GM10266 (cell line): ENCODE data around the gene TMEM11.

Experiments
- DNase-seq: peaks from one replicate; pipeline ENCODE4 v3.0.0; 2012; ENCODE audit errors: extremely low spot score
- TF ChIP-seq, protein P1 (sequence below): IDR thresholded peaks from 2 replicates; pipeline ENCODE4 v1.5.1; 2012; ENCODE audit warnings: mild to moderate bottlenecking, low read depth; ENCODE audit not compliant: control insufficient read depth, insufficient read depth; ENCODE audit errors: missing control alignments

Gene TMEM11

GRCh38 chr17:21252289-21252795, 38.4 kb upstream of the TMEM11 start:
- DNase-seq = no peak

DNA sequence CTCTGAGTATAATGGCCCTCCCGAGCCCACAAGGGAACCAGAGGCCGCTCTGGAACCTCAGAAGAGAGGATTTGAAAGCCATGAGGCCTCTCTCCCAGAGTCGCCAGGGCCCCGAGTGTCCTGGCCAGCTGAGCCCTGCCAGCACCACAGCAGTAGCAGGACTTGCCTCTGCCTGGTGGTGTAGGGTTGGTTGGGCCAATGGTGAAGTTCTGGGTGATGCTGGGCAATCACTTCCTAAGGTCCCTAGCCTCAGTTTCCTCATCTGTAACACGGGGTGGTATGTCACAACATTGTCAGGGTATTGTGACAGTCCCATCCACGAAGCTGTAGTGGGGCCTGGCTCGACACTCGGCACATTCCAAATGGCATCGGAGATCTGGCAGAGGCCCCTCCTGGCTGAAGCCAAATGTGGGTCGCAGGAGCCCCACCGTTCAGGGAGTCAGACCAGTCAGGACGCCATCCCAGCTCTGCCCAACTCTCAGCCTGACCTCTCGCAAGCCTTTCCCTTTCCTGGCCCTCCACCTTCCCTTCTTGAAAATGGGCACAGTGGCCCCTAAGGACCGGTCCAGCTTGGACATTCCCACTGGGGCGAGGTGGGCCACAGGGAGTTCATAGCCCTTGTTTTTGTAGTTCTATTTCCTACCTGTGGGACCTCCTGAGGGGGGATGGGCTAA, 37.5 kb upstream of the TMEM11 start:
- DNase-seq = no peak
- TF ChIP-seq, protein P1, sequence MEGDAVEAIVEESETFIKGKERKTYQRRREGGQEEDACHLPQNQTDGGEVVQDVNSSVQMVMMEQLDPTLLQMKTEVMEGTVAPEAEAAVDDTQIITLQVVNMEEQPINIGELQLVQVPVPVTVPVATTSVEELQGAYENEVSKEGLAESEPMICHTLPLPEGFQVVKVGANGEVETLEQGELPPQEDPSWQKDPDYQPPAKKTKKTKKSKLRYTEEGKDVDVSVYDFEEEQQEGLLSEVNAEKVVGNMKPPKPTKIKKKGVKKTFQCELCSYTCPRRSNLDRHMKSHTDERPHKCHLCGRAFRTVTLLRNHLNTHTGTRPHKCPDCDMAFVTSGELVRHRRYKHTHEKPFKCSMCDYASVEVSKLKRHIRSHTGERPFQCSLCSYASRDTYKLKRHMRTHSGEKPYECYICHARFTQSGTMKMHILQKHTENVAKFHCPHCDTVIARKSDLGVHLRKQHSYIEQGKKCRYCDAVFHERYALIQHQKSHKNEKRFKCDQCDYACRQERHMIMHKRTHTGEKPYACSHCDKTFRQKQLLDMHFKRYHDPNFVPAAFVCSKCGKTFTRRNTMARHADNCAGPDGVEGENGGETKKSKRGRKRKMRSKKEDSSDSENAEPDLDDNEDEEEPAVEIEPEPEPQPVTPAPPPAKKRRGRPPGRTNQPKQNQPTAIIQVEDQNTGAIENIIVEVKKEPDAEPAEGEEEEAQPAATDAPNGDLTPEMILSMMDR = no peak

More at GRCh38 chr17:21252289-21252795, 38.4 kb upstream of the TMEM11 start:
- TF ChIP-seq, protein P1 = no peak

DNA sequence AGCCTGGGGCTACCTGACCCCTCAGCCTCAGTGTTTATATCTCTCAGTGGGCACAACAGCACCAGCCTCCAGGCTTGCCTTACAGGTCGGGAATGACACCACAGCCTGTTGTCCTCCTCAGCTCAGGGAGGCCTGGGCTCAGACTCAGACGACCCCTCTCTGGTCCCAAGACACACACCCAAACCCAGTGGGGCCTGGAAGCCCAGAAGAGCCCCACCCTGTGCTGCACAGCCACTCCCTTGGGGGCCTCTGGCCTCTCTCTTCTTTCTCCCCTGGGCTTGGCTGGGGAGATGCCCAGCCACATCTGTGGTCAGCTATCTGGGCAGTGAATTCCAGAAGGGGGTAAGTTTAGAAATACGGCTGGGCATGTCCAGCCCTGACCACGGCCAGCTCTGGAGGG, 36.9 kb upstream of the TMEM11 start:
- TF ChIP-seq, protein P1 = no peak
- no peak for DNase-seq

GRCh38 chr17:21249920-21250703, 36.2 kb upstream of the TMEM11 start:
- no peak for DNase-seq
- TF ChIP-seq, protein P1 = no peak

DNA sequence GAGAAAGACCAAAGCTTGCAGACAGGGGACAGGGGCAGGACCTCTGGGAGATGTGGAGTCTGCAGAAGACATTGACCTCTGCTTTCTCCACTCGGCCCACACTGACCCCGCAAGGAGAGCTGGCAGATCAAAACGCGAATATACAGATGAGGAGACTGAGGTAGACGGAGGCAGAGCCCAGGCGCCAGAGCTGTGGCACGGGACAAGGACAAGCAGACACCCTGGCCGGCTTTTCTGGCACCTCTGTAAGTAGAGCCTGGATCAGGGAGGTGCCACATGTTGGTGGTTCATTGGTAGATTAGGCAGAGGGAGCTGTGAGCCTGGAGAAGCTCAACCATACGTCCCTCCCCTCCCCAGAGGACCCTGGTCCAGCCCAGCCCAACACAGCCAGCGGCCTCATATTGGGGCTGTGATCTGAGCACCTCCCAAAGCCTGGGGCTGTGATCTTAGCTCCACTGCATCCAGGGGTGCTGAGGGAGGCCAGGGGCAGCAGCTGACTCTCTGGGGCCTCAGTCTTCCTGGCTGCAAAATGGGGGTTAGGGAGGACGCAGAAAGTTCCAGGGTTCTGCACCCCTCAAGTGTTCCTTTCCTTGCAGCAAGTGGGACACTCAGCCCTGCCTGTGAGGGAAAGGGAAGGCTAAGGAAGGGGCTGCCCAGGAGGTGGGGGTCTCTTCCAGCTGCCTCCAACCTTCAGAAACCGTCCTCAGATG, 35.3 kb upstream of the TMEM11 start:
- TF ChIP-seq, protein P1 = no peak
- no peak for DNase-seq

- TF ChIP-seq, protein P1 = no peak
- no peak for DNase-seq
Observed at GRCh38 chr17:21248500-21248899, 34.5 kb upstream of the TMEM11 start.
